ENCODE data around the gene MED25. TPM values are rescaled to one million over a fixed set of nuclear protein-coding genes. Genes with fewer than 3 reads are reported as not detected.

Gene MED25
- total RNA-seq, 1 experiment from 2014 or later, result 93.0 TPM

GRCh38 chr19:49799798-49800376 lies 18.2 kb upstream of the MED25 start:
- Histone ChIP-seq H3K27me3 (replicated peaks; ENCODE audit: insufficient read depth, low read depth, low read length, poor library complexity) (no peaks in the 10 kb centered on the region), H3K4me1 (ENCODE audit: insufficient read depth, low read length, poor library complexity, severe bottlenecking) (peaks cover 9% of the 10 kb centered on the region), H3K9me3 (ENCODE audit: low read depth, low read length, poor library complexity, severe bottlenecking) (no peaks in the 10 kb centered on the region), H3K27ac (ENCODE audit: low read depth, low read length, poor library complexity, severe bottlenecking) (no peak overlapping the region), H3K36me3 (ENCODE audit: insufficient read depth, low read length, poor library complexity, severe bottlenecking) (peaks cover 30% of the 10 kb centered on the region), H3K4me3 (ENCODE audit: low read depth, low read length, poor library complexity, severe bottlenecking) (no peak overlapping the region)
- TF ChIP-seq EZH2 (IDR thresholded peaks at IDR 0.05; ENCODE audit: borderline replicate concordance, low read depth, low read length, poor library complexity, severe bottlenecking), result no peak
- TF ChIP-seq, protein P1, sequence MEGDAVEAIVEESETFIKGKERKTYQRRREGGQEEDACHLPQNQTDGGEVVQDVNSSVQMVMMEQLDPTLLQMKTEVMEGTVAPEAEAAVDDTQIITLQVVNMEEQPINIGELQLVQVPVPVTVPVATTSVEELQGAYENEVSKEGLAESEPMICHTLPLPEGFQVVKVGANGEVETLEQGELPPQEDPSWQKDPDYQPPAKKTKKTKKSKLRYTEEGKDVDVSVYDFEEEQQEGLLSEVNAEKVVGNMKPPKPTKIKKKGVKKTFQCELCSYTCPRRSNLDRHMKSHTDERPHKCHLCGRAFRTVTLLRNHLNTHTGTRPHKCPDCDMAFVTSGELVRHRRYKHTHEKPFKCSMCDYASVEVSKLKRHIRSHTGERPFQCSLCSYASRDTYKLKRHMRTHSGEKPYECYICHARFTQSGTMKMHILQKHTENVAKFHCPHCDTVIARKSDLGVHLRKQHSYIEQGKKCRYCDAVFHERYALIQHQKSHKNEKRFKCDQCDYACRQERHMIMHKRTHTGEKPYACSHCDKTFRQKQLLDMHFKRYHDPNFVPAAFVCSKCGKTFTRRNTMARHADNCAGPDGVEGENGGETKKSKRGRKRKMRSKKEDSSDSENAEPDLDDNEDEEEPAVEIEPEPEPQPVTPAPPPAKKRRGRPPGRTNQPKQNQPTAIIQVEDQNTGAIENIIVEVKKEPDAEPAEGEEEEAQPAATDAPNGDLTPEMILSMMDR (conservative IDR thresholded peaks at IDR 0.05; ENCODE audit: low read depth, low read length), result peak; percentile 42; the same call in 1 of the 2 replicates
- BruUV-seq (replicated peaks), result no TSS peak
- CTCF ChIA-PET, result no interaction called here
- POLR2A ChIA-PET (ENCODE audit: low non-redundant PET), result no interaction called here
- intact Hi-C loops (cut with micrococcal nuclease; ENCODE audit: unreplicated experiment), result no loop called here
- DNase-seq (ENCODE audit: low spot score), result no peak

GRCh38 chr19:49800771-49801170 lies 17.3 kb upstream of the MED25 start:
- intact Hi-C loops (cut with micrococcal nuclease; ENCODE audit: unreplicated experiment), result no loop called here
- no peak for TF ChIP-seq EZH2 (IDR thresholded peaks at IDR 0.05; ENCODE audit: borderline replicate concordance, low read depth, low read length, poor library complexity, severe bottlenecking)
- TF ChIP-seq, protein P1 (conservative IDR thresholded peaks at IDR 0.05; ENCODE audit: low read depth, low read length), result no peak
- H3K27ac ChIP-seq (ENCODE audit: low read depth, low read length, poor library complexity, severe bottlenecking), result no peak overlapping the region
- H3K27me3 ChIP-seq (replicated peaks; ENCODE audit: insufficient read depth, low read depth, low read length, poor library complexity), result no peaks in the 10 kb centered on the region
- ChIA-PET POLR2A (ENCODE audit: low non-redundant PET) (no interaction called here), CTCF (interaction anchor here (0.6 kb wide), 1 partner anchor 50 kb away, joined by 3 read pairs; no protein-coding TSS in a partner anchor)
- DNase-seq (ENCODE audit: low spot score), result no peak
- peaks cover 22% of the 10 kb centered on the region for H3K36me3 ChIP-seq (ENCODE audit: insufficient read depth, low read length, poor library complexity, severe bottlenecking)
- no TSS peak for BruUV-seq (replicated peaks)
- H3K4me3 ChIP-seq (ENCODE audit: low read depth, low read length, poor library complexity, severe bottlenecking), result no peak overlapping the region
- H3K4me1 ChIP-seq (ENCODE audit: insufficient read depth, low read length, poor library complexity, severe bottlenecking), result peaks cover 9% of the 10 kb centered on the region
- no peaks in the 10 kb centered on the region for H3K9me3 ChIP-seq (ENCODE audit: low read depth, low read length, poor library complexity, severe bottlenecking)

GRCh38 chr19:49801401-49801888 lies 16.6 kb upstream of the MED25 start:
- intact Hi-C loops (cut with micrococcal nuclease; ENCODE audit: unreplicated experiment), result no loop called here
- peaks cover 20% of the 10 kb centered on the region for H3K36me3 ChIP-seq (ENCODE audit: insufficient read depth, low read length, poor library complexity, severe bottlenecking)
- TF ChIP-seq EZH2 (IDR thresholded peaks at IDR 0.05; ENCODE audit: borderline replicate concordance, low read depth, low read length, poor library complexity, severe bottlenecking), result no peak
- TF ChIP-seq, protein P1 (conservative IDR thresholded peaks at IDR 0.05; ENCODE audit: low read depth, low read length), result no peak
- BruUV-seq (replicated peaks), result no TSS peak
- CTCF ChIA-PET, result no interaction called here
- peak overlapping the region; percentile 57 for H3K27ac ChIP-seq (ENCODE audit: low read depth, low read length, poor library complexity, severe bottlenecking)
- H3K4me1 ChIP-seq (ENCODE audit: insufficient read depth, low read length, poor library complexity, severe bottlenecking), result peaks cover 9% of the 10 kb centered on the region
- POLR2A ChIA-PET (ENCODE audit: low non-redundant PET), result no interaction called here
- no peaks in the 10 kb centered on the region for H3K27me3 ChIP-seq (replicated peaks; ENCODE audit: insufficient read depth, low read depth, low read length, poor library complexity)
- H3K4me3 ChIP-seq (ENCODE audit: low read depth, low read length, poor library complexity, severe bottlenecking), result peak overlapping the region; percentile 35
- no peak for DNase-seq (ENCODE audit: low spot score)
- no peaks in the 10 kb centered on the region for H3K9me3 ChIP-seq (ENCODE audit: low read depth, low read length, poor library complexity, severe bottlenecking)
